KOPT-K1 (cell line): ENCODE results near the gene MANBA.
"Not testable (repeated sequence)": the region's sequence is repeated elsewhere in the genome, so short reads cannot be mapped to it uniquely, and the experiment has no call there.

Experiments
- H3K27ac ChIP-seq: fragments of 200-600 bp; sonication (generic); 2 replicates; pipeline ENCODE4 v1.5.1; 2016; ENCODE audit warnings: antibody characterized with exemption, mild to moderate bottlenecking, low read depth, low read length; ENCODE audit not compliant: poor library complexity, severe bottlenecking
- H3K36me3 ChIP-seq: fragments of 200-600 bp; sonication (generic); 2 replicates; pipeline ENCODE4 v1.5.1; 2017; ENCODE audit warnings: antibody characterized with exemption, mild to moderate bottlenecking, low read length, moderate library complexity; ENCODE audit not compliant: insufficient read depth
- H3K9me3 ChIP-seq: fragments of 200-600 bp; sonication (generic); 2 replicates; pipeline ENCODE4 v1.5.1; 2017; ENCODE audit warnings: antibody characterized with exemption, low read length, mild to moderate bottlenecking; ENCODE audit not compliant: insufficient read depth, poor library complexity, severe bottlenecking

The MANBA gene

GRCh38 chr4:102780476-102781144 is 19.8 kb upstream of the MANBA start:
- H3K36me3 ChIP-seq, result no peaks in the 10 kb centered on the region
- no peaks in the 10 kb centered on the region for H3K9me3 ChIP-seq
- no peak overlapping the region for H3K27ac ChIP-seq

DNA sequence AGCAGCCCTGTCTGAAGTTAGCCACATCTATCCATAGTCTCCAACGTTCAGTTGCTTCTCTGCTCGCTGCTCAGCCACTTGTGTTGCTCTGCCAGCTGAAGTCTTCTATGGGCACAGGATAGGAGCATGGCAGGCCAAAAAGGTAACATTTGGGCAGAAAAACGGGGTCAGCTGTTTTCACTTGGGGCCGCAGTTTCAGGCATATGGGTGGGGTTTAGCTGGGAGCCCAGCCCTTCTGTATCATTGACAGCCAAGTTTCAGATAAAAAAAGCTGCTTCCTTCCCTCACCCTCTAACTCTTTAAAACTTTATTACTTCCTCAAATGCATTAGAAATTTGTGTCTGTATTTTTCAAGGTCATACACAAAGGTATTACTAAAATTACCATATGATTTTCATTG is 18.4 kb upstream of the MANBA start:
- H3K27ac ChIP-seq, result no peak overlapping the region

GRCh38 chr4:102778720-102779119 is 18.0 kb upstream of the MANBA start:
- H3K27ac ChIP-seq, result no peak overlapping the region
- no peaks in the 10 kb centered on the region for H3K9me3 ChIP-seq
- H3K36me3 ChIP-seq, result no peaks in the 10 kb centered on the region

More for the DNA sequence above, 18.4 kb upstream of the MANBA start:
- H3K36me3 ChIP-seq, result no peaks in the 10 kb centered on the region
- H3K9me3 ChIP-seq, result no peaks in the 10 kb centered on the region

- H3K36me3 ChIP-seq, result no peaks in the 10 kb centered on the region
- no peak overlapping the region for H3K27ac ChIP-seq
- no peaks in the 10 kb centered on the region for H3K9me3 ChIP-seq
Observed at GRCh38 chr4:102775805-102776204, 15.0 kb upstream of the MANBA start.

- H3K9me3 ChIP-seq, result no peaks in the 10 kb centered on the region
- no peak overlapping the region for H3K27ac ChIP-seq
- H3K36me3 ChIP-seq, result no peaks in the 10 kb centered on the region
Observed at GRCh38 chr4:102774254-102774653, 13.5 kb upstream of the MANBA start.

DNA sequence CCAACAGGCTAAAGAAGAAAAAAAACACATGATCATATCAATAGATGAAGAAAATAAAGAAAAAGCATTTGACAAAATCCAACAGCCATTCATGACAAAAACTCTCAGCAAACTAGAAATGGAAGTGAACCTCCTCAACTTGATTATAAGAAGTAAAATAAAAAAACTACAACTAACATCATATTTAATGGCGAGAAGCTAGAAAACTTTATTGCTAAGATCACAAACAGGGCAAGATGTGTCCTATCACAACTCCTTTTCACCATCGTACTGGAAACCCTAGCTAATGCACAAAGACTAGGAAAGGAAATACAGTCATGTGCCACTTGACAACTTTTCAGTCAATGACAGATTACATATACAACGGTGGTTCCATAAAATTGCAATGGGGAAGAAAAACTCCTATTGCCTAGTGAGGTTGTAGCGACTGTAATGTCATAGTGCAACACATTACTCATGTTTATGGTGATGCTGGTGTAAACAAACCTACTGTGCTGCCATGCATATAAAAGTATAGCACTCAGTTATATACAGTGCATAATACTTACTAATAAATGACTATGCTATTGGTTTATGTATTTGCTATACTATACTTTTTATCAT is 12.1 kb upstream of the MANBA start:
- Histone ChIP-seq H3K9me3 (no peaks in the 10 kb centered on the region), H3K36me3 (no peaks in the 10 kb centered on the region), H3K27ac (no peak overlapping the region)

GRCh38 chr4:102764901-102765300 is 4.1 kb upstream of the MANBA start:
- Histone ChIP-seq H3K9me3 (no peaks in the 10 kb centered on the region), H3K27ac (no peak overlapping the region), H3K36me3 (no peaks in the 10 kb centered on the region)

DNA sequence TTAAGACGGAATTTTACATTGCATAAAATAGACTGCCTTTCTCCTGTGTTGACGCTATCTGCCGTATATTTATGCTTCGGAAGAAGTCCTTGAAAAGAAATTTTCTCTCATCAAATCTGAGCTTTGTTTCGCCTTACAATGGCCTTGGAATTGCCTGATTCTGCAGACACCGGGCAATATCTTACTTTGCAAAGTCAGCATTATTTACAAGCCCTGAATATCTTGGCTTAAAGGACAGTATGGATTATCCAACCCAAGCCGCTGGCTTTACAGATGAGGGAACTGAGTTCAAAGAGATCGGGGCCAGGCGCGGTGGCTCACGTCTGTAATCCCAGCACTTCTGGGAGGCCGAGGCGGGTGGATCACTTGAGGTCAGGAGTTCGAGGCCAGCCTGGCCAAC is 1.1 kb upstream of the MANBA start:
- no peaks in the 10 kb centered on the region for H3K9me3 ChIP-seq
- H3K36me3 ChIP-seq, result no peaks in the 10 kb centered on the region
- no peak overlapping the region for H3K27ac ChIP-seq

DNA sequence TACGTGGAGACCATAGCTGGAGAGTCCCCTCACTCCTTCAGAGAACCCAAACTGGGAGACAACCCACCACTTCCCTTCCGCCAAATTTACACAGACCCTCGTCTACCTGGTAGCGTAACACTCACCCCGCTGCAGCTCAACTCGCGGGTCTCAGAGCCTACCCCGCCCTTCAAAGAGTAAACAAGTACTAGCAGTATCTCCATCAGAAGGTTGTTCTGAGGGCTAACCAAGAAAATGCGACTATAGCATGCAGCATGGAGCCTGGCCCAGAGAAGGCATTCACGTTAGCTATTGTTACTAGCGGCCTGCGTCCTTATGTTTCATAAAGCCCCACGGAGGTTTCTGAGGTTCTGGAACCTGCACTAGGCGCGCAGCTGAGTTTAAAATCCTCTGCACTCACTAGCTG is 531 bp upstream of the MANBA start:
- Histone ChIP-seq H3K27ac (peak overlapping the region; percentile 60), H3K36me3 (no peaks in the 10 kb centered on the region), H3K9me3 (no peaks in the 10 kb centered on the region)

DNA sequence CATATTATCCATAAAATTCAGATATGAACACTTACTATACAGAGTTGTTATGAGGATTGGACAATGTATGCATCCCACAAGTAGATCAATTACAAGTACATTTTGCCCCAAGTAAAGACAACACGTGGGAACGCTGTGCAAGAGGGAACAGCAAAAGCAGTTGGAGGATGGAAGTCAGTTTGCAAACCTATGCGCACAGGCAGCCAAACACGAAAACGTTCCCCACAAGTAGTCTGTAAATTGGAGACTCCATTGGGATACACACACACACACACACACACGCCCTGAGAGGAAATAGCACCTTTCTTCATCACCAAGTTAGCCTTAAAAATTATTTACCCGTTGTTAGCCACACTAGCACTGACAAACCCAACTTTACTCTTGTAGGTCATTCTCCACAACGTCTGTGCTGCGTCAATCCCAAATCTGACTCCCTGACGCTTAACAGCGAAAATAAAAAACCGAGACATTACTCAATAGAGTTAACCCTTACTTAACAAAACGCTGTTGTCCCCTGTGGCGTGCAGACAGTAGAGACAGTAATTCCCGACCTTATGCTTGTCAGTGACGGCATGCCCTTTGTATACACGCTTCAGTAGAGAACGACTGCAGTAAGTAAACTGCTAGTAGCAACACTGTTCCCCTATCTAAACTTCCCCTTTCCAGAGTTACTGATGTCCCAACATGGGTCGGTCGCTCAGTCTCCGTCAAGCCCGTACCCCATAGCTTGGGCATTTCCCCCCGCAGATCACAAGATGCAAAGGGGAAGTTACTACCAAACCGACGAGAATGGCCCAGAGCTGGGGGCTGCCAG is 730 bp downstream of the MANBA start:
- Histone ChIP-seq H3K9me3 (no peaks in the 10 kb centered on the region), H3K27ac (peak overlapping the region; percentile 60), H3K36me3 (no peaks in the 10 kb centered on the region)

- Histone ChIP-seq H3K9me3 (no peaks in the 10 kb centered on the region), H3K36me3 (no peaks in the 10 kb centered on the region), H3K27ac (no peak overlapping the region)
Observed at GRCh38 chr4:102758241-102759160, 2.3 kb downstream of the MANBA start.

- Histone ChIP-seq H3K27ac (no peak overlapping the region), H3K36me3 (no peaks in the 10 kb centered on the region), H3K9me3 (no peaks in the 10 kb centered on the region)
Observed at GRCh38 chr4:102757681-102758080, 3.1 kb downstream of the MANBA start.

DNA sequence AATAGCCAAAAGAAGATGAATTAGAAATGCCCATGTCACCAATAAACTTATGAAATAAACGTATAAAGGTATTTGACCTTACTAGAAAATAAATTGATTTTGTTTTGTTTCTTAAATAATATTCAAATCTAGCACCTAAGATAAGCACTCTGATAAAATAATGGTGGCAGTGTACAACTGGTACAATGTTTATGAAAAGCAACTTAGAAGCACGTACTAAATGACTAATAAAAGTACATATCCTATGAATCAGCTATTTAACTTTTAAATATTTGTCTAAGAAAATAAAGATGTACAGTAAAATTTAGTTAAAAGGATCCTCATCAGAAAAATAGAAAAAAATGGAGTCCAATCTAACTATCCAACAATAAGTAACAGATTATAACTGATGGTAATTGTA is 6.7 kb downstream of the MANBA start:
- peaks cover 22% of the 10 kb centered on the region for H3K36me3 ChIP-seq
- no peak overlapping the region for H3K27ac ChIP-seq
- no peaks in the 10 kb centered on the region for H3K9me3 ChIP-seq

GRCh38 chr4:102751941-102752340 is 8.8 kb downstream of the MANBA start:
- H3K9me3 ChIP-seq, result no peaks in the 10 kb centered on the region
- no peak overlapping the region for H3K27ac ChIP-seq
- peaks cover 22% of the 10 kb centered on the region for H3K36me3 ChIP-seq

GRCh38 chr4:102743352-102743751 is 17.4 kb downstream of the MANBA start:
- Histone ChIP-seq H3K36me3 (peaks cover 10% of the 10 kb centered on the region; the same call in 1 of the 2 replicates), H3K9me3 (peaks cover 13% of the 10 kb centered on the region)
- not testable (repeated sequence) for H3K27ac ChIP-seq
